Panc1 (cell line): ENCODE data around the gene LUZP4. TPM values are rescaled to one million over a fixed set of nuclear protein-coding genes. Genes with fewer than 3 reads are reported as not detected.

Experiments used
- total RNA-seq: library from RNA; stranded (reverse); gene quantifications from one replicate; pipeline ENCODE4 v1.2.1, GENCODE V29; 2021; ENCODE audit not compliant: unreplicated experiment

LUZP4 gene
- total RNA-seq, 1 experiment from 2014 or later = not detected

Other genes with a start within 250 kb of the LUZP4 start
- gene RBMXL3, start 100.3 kb upstream of the LUZP4 start, total RNA-seq = not detected
- 0.13 TPM for gene LRCH2, start 55.6 kb upstream of the LUZP4 start, total RNA-seq